ENCODE data around the gene ARHGEF40.

The ARHGEF40 gene

DNA sequence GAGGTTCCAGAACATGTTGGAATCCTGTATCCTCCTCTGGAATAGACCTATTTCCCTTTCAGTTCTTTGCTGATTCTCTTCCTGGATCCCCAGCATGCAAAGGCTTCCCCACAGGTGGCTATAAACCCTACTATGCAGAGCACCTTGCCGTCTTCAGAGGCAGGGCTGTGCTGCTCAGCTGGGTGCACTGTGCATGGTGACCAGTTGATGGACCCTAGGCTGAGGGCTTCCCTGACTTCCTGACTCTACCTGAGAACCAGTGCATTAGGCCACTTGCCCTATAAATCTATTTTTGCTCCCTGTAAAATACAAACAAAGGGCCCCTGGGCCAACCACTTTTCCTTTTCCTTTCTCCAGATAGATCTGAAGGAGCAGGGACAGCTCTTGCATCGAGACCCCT is 14.3 kb downstream of the ARHGEF40 start:
- no peak for DNase-seq

DNA sequence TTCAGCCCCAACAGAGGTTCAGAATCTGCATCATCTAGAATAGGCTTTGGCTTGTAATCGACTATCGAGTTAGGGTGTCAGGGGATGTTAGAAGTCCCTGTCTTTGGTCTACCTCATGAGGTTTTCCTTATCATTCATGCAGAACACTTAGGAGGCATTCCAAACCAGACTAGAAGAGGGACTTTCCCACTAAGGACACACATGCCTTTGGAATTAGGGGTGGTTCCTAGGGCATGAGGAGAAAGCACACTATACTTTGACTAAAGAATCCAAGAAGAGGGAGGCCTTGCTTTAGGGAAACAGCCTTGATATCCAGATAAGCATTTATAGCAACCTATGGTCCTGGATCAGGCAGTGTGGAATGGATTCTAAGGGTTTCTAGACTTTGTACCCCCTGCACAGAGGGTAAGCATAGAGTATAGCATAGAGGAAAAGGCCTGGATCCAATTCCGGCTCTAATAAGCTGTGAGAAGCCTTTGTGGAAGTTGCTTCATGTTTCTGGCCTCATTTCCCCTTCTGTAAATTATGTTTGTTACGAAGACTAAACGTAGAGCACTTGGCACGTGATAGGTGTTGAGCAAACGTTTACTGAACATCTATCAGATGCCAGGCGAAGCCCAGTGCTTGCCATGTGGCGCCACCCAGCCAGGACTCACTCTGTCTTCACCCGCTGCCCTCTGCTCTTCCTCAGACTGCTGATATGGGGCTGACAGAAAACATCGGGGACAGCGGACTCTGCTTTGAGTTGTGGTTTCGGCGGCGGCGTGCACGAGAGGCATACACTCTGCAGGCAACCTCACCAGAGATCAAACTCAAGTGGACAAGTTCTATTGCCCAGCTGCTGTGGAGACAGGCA is 15.1 kb downstream of the ARHGEF40 start:
- no peak for DNase-seq

DNA sequence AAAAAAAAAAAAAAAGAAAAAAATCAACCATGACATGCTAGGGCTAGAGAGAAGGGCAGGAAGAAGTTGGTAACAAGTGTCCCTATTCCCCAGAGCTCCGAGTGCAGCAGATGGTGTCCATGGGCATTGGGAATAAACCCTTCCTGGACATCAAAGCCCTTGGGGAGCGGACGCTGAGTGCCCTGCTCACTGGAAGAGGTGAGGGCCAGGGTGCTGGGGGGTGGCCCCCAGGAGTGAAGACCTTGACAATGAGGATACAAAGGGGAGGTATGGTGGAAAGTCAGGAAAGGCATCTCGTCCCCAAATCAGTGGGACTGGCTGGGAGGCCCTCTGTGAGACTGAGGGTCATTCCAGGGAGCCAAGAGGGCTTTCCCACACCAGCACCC is 16.8 kb downstream of the ARHGEF40 start:
- no peak for DNase-seq

DNA sequence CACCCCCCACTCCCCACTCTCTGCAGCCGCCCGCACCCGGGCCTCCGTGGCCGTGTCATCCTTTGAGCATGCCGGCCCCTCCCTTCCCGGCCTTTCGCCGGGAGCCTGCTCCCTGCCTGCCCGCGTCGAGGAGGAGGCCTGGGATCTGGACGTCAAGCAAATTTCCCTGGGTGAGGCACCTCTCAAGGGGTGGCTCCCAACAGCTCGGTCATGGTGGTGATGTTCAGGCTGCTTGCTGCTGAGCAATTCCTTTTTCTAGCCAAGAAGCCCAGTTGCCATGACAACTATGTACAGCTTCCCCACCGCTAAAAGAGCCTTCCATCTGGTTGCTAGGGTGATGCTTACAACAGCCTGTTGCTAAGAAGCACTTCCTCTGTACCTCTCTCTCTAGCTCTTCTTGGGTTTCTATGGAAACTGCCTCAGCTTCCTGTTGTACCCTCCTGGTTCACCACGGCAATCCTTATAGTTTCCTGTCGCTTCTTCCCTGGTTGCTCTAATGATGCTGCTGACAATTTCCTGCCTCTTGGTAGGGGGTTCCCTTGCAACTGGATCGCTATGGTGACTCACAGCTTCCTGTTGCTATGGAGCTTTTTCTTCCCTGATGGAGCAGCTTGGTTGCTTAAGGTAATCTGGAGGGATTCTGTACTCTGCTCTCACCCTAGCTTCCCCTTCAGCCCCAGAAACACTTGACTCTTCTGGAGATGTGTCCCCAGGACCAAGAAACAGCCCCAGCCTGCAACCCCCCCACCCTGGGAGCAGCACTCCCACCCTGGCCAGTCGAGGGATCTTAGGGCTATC is 17.4 kb downstream of the ARHGEF40 start:
- peak; percentile 57 for DNase-seq

DNA sequence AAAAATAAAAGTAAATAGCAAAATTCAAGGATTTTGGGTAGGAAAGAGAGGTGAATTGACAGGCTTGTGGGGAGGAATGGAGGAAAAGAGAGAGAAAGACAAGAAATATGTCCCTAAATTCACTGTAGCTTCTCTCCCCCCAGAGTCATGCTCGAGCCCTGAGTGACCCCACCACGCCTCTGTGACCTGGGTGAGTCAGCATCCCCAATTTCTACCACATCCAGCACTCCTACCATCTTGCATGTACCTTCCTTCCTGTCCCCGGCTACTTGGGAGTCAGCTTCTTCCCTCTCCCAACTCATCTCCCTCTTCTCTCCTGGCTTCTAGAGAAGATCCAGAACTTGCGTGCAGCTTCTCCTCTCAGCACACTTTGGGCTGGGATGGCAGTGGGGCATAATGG is 18.6 kb downstream of the ARHGEF40 start:
- no peak for DNase-seq

DNA sequence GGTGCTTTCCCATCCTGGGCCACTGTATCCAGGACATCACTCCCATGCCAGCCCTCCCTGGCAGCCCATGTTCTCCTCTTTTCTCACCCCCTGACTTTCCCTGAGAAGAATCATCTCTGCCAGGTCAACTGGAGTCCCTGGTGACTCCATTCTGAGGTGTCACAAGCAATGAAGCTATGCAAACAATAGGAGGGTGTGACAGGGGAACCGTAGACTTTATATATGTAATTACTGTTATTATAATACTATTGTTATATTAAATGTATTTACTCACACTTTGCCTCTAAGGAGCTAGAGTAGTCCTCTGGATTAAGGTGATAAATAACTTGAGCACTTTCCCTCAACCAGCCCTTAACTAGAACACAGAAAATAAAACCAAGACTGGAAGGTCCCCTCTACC is 19.2 kb downstream of the ARHGEF40 start:
- no peak for DNase-seq

DNA sequence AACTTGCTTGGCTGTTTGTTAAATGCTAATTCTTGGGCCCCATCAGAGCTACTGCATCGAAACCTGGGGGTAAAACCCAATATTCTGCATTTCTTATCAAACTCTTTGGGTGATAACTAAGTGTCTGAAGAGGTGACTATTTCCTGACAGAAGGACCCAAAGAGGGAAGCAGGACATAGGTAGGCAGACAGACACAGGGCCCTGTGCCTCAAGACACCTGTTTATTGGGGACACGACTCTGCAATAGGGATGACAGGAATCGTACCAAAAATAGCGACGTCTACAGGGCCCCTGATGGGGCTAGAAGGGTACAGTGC is 19.7 kb downstream of the ARHGEF40 start:
- DNase-seq = no peak

DNA sequence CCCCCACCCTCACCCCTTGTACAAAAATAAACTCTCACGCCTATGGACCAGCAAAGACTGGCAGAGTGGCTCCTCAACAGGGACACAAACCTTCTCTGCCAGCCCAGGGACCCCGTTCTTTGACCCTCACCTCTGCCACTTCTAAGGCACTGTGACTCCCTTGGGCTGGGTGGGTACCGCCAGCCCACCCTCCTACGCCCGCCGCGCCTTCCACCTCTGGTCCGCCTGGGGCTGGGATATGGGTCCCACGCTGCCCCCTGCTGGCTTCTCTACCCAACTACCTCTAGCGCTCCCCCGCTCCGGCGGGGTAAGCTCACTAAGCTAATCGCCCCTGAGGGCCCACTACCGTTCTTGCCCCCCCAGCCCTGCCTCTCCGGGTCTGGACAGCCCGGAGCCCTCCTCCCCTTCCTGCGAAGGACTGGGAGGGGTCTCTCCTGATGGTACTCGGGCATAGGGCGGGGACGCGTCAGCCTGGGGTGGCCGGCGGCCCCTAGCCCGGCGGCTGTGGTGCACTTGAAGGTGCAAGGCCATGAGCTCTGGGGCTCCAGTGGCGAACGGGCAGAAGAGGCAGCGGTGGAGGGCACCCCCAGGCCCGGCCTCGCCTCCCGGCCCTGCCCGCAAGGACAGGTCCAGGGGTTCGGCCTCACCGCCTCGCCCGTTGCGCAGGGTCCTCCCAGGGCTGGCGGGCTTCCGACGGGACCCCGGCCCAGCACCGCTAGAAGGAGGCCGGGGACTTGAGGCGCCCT is 20.3 kb downstream of the ARHGEF40 start:
- DNase-seq = no peak

DNA sequence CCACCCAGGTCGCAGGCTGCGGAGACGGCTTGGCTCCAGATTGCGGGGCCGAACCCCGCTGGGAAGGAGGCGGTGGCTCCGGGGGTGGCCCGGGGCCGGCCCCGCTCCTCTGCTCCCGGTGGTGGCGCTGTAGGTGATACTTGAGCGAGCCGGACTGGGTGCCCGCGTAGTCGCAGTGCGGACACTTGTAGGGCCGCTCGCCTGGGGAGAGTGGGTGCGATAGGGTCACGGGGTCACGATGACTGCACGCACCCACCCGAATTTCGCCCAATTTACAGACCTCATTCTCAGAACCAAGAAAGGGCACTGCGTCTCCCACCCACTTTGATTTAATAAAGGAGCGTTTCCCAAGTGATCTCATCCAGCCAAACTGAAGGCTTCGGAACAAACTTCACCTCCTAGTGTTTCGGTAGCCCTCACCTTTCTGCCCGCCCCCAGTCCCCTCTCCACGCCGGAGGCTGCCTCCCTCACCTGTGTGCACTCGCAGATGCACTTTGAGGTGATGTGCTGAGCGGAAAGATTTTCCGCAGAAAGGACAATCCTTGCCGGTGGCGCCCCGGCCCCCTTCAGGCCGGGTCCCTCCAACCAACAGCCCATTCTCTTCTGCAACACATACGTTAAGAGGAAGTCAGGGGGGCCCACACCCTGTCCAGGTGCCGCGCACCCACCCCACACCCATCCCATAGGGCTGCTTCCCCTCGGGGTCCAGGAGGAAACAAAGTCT is 21.0 kb downstream of the ARHGEF40 start:
- no peak for DNase-seq

DNA sequence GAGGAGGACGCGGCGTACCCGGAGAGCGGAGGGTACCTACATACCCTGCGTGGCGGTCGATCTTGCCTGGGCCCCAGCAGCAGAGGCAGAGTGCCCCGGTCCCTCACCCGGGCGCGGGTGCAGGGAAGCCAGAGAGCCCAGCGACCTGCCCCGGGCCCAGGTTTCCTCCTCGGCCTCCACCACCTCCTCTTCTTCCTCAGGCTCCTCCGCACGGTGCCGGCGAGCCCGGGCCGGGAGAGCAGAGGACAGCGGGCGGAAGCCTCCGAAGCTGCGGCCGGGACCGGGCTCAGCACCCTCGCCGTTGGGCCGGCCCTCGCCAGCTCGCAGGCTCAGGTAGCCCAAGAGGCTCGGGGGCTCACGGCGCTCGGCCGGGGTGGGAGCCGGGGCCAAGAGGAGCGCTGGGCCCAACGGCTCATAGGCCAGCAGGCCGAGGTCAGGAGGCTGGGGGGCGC is 21.7 kb downstream of the ARHGEF40 start:
- DNase-seq = no peak

DNA sequence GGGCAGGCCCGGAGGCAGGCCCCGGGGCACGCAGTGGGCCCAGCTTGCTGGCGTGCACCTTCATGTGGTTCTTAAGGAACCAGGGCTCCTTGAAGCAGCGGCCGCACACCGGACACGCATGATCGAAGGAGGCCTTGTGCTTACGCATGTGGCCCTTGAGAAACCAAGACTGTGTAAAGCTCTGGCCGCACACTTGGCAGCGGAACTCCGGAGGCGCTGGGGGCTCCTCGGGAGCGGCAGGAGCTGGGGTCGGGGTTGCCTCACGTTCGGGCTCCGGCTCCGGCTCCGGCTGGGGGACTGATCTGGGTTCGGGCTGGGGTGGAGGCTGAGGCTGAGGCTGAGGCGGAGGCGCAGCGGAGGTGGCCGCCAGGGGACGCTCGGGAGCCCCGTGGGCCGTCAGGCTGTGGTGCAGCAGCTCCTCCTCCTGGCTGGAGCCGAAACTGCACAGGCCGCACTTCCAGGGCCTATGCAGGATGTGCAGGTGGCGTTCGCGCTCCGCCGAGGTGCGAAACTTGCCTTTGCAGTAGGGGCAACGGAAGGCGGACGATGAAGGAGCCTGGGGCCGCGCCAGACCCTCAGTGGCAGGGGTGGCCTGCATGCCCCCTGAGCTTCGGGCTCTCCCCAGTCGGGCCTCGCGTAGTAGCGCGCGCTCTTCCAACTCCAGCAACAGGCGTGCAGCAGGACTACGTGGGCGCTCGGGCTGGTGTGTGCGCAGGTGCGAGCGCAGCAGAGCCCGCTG is 22.3 kb downstream of the ARHGEF40 start:
- no peak for DNase-seq

DNA sequence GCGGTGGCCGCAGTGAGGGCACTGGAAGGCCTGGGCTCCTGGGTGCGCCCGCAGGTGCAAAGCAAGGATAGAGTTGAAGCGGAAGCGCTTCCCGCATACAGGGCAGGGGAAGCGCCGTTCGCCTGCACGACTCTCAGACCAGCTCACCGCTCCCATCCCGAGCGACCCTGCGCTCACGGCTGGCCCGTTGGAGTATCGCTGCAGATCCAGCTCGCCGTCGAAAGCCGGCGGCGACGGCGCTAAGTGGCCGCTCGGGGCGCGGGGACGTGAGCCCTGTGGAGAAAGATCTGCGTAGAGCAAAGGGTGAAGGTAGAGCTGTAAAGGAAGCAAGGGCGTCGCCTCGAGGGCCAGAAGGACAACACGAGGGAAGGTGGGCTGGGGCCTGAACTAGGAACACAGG is 22.9 kb downstream of the ARHGEF40 start:
- no peak for DNase-seq

DNA sequence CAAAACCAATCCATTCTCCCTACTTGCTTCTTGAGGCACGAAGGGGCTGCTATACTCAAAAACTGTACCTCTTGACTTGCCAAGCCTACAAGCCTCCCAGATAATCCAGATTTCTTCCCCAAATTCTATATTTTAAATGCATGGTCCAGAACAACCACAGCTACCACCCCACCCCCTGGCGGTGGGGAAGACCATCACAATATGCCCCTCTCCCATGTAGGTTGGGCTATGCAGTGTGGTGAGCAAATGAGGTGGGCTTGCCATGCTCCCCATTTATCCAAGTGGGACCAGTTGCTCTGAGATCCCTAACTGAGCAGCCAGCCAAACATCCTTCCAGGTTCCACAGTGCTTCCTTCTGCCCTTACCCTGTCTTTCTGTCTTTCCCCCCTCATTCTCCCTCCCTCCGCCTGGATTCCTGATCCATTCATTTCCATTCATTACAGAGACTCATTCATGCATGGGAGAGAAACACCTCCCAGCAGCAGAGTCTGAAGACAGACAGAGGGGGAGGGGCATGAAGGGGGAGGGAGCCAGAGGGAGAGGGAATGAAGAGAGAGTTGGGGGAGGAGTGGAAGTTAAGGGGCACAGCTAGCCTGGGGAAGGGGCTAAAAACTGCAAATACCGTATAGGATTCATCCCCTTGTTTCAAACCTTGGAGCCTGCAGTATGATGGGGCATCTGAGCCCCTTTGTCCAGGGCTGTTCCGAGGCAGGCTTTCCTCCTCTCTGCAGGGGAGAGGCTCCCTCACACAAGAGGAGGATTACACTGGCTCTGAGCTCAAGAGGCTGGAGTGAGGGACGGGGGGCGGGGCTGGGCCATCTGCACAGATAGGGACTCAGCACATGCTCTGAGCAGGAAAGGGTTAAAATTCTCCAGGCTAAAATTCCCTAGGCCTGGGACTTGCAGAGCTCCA is 23.9 kb downstream of the ARHGEF40 start:
- DNase-seq = no peak

DNA sequence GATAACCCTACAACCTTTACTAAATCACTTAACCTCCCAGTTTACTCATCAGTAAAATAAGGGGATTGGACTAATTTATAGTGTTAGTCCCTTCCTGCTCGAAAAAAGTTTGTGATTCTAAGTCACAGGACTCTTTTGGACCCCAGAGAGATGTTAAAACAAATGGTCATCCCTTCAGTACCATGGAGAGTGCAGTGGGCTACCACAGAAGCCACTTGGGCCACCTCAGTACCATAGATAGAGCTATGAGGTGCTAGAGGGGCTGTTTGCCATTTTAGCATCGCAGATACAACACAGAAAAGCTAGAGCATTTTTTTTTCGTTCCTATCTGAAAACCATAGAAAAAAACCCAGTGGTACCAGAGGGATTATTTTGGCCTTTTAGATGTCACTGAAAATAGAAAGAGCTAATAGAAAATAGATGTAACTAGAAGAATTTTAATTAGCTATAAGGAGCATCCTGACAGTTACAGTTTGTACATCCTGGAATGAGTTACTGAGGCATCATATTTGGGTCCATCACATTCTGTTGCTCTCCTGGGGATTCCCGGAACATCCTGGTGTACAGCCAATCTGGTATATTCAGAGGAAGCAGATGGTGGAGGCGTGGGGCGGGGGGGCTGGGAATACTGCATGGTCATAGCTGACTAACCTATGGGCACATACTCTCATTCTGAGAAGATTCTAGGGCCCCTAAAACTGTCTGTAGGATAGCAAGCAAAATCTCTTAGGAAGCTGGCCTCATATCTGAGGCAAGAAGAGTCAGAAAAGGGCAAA is 25.5 kb downstream of the ARHGEF40 start:
- no peak for DNase-seq

DNA sequence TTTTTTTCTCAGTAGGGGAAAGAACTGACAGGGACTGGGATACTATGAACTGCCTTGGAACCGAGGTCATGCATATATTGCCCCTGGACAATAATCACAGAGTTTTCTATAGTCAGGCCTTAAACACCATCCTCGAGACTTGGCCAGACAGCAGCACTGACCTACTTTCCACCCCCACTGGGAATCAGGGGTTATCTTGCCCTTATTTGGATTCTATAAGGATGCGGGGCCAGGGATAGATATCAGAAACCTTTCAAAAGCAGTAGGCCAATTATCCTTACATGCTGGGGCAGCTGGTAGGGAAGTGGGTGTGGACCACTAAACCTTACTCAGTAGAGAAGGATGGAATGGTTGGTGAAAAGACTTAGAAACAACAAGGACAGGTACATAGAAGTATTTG is 26.3 kb downstream of the ARHGEF40 start:
- no peak for DNase-seq

DNA sequence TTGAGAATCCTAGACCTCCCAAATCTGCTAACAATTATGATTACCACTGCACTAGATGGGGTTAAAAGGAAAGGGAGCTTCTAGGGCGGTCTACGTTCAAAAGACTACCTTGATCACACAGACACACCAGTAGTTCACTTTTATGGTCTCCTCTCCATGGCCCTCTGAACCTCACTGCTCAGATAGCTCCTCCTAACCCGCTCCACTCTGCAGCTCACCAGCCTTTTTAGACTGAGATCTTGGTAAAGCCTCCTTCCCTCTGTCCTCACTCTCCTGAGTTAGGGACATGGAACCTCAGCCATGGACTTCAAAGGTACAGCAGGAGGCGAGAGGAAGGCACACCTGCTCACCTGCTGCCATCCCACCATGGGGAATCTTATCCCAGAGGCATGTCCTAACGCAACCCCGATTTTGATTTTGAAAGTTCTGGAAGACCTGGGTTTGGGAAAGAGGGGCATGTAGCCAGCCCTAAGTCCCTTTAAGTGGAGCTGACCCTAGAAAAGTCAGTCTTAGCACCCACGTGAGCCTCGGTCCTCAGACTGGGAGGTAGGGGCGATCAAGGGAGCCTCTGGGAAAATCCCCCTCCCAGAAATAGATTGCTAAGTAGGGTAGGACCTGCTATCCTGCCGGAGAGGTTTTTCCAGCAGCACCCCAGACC is 27.0 kb downstream of the ARHGEF40 start:
- no peak for DNase-seq

DNA sequence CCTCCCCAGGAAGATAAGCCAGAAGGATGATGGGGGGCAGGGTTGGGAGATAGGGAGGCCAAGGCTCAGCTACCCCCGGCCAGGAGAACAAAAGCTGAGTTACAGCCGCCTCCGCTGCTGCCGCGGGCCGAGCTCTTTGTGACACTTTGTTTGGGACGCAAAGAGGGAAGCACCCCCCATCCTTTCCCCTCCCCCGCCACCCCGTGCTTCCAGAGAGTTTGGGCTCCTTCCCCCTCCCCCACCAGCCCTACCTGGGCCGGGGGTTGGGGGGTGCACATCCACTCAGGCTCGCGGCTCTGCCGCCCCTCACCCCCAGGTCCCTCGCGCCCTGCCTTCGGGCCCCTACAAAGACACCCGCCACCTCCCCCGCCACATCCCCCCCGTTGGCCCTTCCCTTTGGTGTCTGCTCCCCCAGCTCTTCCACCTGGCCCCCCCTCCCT is 27.6 kb downstream of the ARHGEF40 start:
- no peak for DNase-seq

DNA sequence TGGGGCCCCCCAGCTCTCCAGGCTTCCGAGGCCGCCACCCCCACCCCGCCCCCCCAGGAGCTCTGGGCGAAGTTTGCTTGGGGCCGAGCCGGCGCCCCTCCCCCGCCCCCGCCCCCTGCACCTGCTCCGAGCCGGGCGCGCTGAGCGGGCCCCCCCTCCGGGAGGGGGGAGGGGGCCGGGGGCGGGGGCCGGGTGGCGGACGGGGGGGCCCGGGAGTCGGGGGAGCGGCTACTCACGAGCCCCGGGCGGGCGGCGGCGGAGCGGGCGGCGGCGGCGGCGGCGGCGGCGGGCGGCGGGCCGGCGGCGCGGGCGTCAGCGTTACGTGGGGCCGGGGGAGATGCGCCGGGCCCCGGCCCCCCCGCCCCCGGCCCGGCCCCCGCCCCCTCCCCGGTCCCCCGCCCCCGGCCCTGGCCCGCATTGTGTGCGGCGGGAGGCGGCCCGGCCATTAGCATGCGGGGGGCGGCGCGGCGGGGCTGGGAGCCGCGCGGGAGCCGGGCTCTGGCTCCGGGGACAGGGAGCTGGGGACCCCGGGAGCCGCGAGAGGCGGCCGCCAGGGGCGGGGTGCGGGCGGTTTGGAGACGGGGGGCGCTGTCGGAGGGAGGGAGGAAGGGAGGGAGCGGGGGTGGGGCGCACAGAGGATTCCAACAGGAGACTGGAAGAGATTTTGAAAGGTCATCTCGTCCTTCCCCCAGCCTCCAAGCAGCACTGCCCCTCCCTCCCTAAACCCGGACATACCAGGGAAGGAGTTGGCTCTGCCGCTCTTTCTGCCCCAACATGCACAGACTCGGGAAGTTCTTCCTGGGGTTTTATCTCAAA is 28.2 kb downstream of the ARHGEF40 start, which contains the start of gene ZNF219:
TSS of gene ZNF219 (minus strand) at position 580 of the 816 bp plus-strand sequence. CDS start 5,064 bp downstream, outside the sequence.
- no peak for DNase-seq
